Measurements from ENCODE around the gene ANKFY1. TPM values are rescaled to one million over a fixed set of nuclear protein-coding genes. Genes with fewer than 3 reads are reported as not detected.

Gene ANKFY1
- total and polyA plus RNA-seq, 9 of the 15 experiments (the other 6 are each of a cell fraction or from before 2014, with no cell fraction given), result 4.3 to 25.6 (median 12.2) TPM

- TF ChIP-seq CTBP1 (IDR thresholded peaks at IDR 0.05; ENCODE audit: borderline replicate concordance) (no peak), SMARCC2 (IDR thresholded peaks at IDR 0.05; ENCODE audit: low read depth) (no peak), REST (IDR thresholded peaks at IDR 0.05; ENCODE audit: borderline replicate concordance) (no peak), REST (CRISPR knock-in tag; IDR thresholded peaks at IDR 0.05; ENCODE audit: low read depth) (no peak), HNRNPUL1 (IDR thresholded peaks at IDR 0.05; ENCODE audit: low read length) (no peak), IRF1 (CRISPR knock-in tag; IDR thresholded peaks at IDR 0.05; ENCODE audit: borderline replicate concordance) (no peak), SREBF1 (IDR thresholded peaks at IDR 0.05; ENCODE audit: borderline replicate concordance, low read depth, low read length) (no peak), ZBED1 (IDR thresholded peaks at IDR 0.05) (no peak), NFIC (IDR thresholded peaks at IDR 0.05) (no peak), ZNF165 (CRISPR knock-in tag; IDR thresholded peaks at IDR 0.05; ENCODE audit: borderline replicate concordance) (no peak), ZNF12 (CRISPR knock-in tag; IDR thresholded peaks at IDR 0.05) (no peak), ZNF77 (CRISPR knock-in tag; IDR thresholded peaks at IDR 0.05) (no peak), SMAD1 (IDR thresholded peaks at IDR 0.05; ENCODE audit: low read depth, low read length, partially characterized antibody) (no peak), SMAD4 (CRISPR knock-in tag; conservative IDR thresholded peaks at IDR 0.05) (0 out of 2 replicates have a peak, but pooled peaks have one; percentile 32), MYBL2 (IDR thresholded peaks at IDR 0.05; ENCODE audit: low read depth) (no peak), MYBL2 (CRISPR knock-in tag; IDR thresholded peaks at IDR 0.05; ENCODE audit: borderline replicate concordance) (no peak), BRF1 (IDR thresholded peaks at IDR 0.05; ENCODE audit: borderline replicate concordance, extremely low read depth, insufficient read length) (no peak), THAP12 (CRISPR knock-in tag; IDR thresholded peaks at IDR 0.05) (no peak)
Observed at GRCh38 chr17:4143563-4144421, 120.0 kb downstream of the ANKFY1 start (continued).

Data from K562 (cell line).